HEK293T (cell line): ENCODE measurements around the gene NTNG2.

Source experiments
- CTBP1 ChIP-seq: fragments of 450-650 bp; IDR thresholded peaks from 2 replicates; pipeline ENCODE4 v1.6.1; 2016; ENCODE audit warnings: borderline replicate concordance
- ELF4 ChIP-seq: fragments of 450-650 bp; IDR thresholded peaks from 2 replicates; pipeline ENCODE4 v1.6.1; 2017; ENCODE audit warnings: antibody characterized with exemption
- FOXA1 ChIP-seq: fragments of 450-650 bp; IDR thresholded peaks from 2 replicates; pipeline ENCODE4 v1.6.1; 2016; ENCODE audit warnings: mild to moderate bottlenecking
- FOXK2 ChIP-seq: fragments of 450-650 bp; IDR thresholded peaks from 2 replicates; pipeline ENCODE4 v1.6.1; 2016; ENCODE audit warnings: mild to moderate bottlenecking
- SP1 ChIP-seq: fragments of 450-650 bp; IDR thresholded peaks from 2 replicates; pipeline ENCODE4 v1.6.1; 2017
- TARDBP ChIP-seq: fragments of 450-650 bp; IDR thresholded peaks from 2 replicates; pipeline ENCODE4 v1.6.1; 2016

DNA sequence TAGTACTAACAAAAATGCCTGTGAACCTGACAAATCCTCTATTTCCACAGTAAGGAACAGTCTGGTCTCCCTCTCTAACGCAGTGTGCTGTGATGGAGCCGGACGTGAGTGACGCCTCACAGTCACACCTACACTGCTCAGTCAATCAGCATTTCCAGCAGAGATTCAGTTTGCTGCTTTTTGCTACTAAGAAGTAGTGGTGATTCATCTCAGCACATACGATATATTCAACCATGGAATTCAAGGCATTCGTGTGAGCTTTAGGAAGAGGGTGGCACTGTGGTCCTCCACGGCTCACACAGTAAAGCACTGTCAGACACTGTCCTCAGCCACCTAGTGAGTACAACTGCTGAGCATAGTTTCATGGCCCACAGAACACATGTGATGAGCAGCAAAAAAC is 122.0 kb downstream of the NTNG2 start:
- no peak for TF ChIP-seq FOXK2
- no peak for TF ChIP-seq TARDBP
- TF ChIP-seq CTBP1, result no peak
- no peak for TF ChIP-seq FOXA1
- TF ChIP-seq ELF4, result no peak
- TF ChIP-seq SP1, result no peak
